PC-3 (cell line): ENCODE data around the gene ABCG1.

ENCODE experiments used
- EZH2 ChIP-seq: fragments of 300-600 bp; sonication (generic); IDR thresholded peaks from one replicate; pipeline ENCODE4 v1.6.1; 2017; ENCODE audit warnings: antibody characterized with exemption, mild to moderate bottlenecking, low read length; ENCODE audit not compliant: unreplicated experiment
- EZH2phosphoT487 ChIP-seq: fragments of 300-600 bp; sonication (generic); IDR thresholded peaks from 2 replicates; pipeline ENCODE4 v1.6.1; 2018; ENCODE audit warnings: mild to moderate bottlenecking, antibody characterized with exemption, low read length, borderline replicate concordance
- TF ChIP-seq, protein P1 (sequence below): fragments of 300-600 bp; sonication (generic); conservative IDR thresholded peaks from 2 replicates; pipeline ENCODE4 v1.5.1; 2017; ENCODE audit warnings: antibody characterized with exemption, low read depth, mild to moderate bottlenecking, low read length

DNA sequence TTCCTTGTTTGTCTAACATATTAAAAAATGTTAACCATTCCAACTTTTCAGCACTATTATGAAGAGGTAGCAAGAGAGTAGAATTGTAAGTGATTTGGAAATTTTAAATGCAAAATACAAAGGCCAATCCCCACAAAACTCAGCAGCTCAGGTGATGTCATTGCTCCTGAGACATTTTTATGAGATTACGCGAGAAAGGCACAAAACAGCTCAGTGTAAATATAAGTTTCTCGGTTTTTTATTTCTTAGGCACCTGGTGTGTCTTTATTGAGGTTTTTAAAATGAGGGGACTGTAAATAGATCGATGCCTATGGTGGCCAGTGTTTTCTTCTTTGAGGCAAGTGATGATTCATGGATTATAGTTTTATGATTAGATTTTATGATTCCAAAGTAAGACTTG is 6.1 kb downstream of the ABCG1 start:
- TF ChIP-seq, protein P1, sequence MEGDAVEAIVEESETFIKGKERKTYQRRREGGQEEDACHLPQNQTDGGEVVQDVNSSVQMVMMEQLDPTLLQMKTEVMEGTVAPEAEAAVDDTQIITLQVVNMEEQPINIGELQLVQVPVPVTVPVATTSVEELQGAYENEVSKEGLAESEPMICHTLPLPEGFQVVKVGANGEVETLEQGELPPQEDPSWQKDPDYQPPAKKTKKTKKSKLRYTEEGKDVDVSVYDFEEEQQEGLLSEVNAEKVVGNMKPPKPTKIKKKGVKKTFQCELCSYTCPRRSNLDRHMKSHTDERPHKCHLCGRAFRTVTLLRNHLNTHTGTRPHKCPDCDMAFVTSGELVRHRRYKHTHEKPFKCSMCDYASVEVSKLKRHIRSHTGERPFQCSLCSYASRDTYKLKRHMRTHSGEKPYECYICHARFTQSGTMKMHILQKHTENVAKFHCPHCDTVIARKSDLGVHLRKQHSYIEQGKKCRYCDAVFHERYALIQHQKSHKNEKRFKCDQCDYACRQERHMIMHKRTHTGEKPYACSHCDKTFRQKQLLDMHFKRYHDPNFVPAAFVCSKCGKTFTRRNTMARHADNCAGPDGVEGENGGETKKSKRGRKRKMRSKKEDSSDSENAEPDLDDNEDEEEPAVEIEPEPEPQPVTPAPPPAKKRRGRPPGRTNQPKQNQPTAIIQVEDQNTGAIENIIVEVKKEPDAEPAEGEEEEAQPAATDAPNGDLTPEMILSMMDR, result no peak
- TF ChIP-seq EZH2phosphoT487 (no peak), EZH2 (no peak)
